ENCODE data around the gene GSN.

- TF ChIP-seq CTCF (conservative IDR thresholded peaks at IDR 0.05; ENCODE audit: low read depth, low read length), result no peak
- TF ChIP-seq EZH2 (IDR thresholded peaks at IDR 0.05; ENCODE audit: borderline replicate concordance, low read depth, low read length, poor library complexity, severe bottlenecking), result no peak
These were observed 53.1 kb downstream of the GSN start for GRCh38 chr9:121321016-121321503.

Data from A673 (cell line).